SK-N-SH treated with all-trans-retinoic acid at 6 μM for 48 hours (cell line): ENCODE measurements around the gene ANKMY2.
A peak's percentile ranks its signal among the peaks of the same experiment; 100 is the strongest.

ENCODE experiments used
- ATAC-seq: fragments of 200-7000 bp; cut with Tn5 transposase; 3 replicates; pipeline ENCODE4 v1.9.1; 2020; ENCODE audit warnings: mild to moderate bottlenecking, moderate library complexity
- ARNTL ChIP-seq: fragments of 450-650 bp; formaldehyde crosslinking; IDR thresholded peaks from 2 replicates; pipeline ENCODE4 v1.5.0; 2020; ENCODE audit warnings: low read depth, mild to moderate bottlenecking, moderate library complexity, borderline replicate concordance
- BACH2 ChIP-seq: fragments of 250-450 bp; sonication (Bioruptor Pico); IDR thresholded peaks from 2 replicates; pipeline ENCODE4 v1.9.0; 2021; ENCODE audit warnings: mild to moderate bottlenecking, borderline replicate concordance
- CSDC2 ChIP-seq: fragments of 250-450 bp; sonication (Bioruptor Pico); IDR thresholded peaks from 2 replicates; pipeline ENCODE4 v1.5.0; 2020; ENCODE audit warnings: mild to moderate bottlenecking, moderate library complexity
- CSRNP3 ChIP-seq: fragments of 250-450 bp; sonication (Bioruptor Pico); IDR thresholded peaks from 2 replicates; pipeline ENCODE4 v1.5.1; 2021; ENCODE audit warnings: mild to moderate bottlenecking, moderate library complexity
- ESRRG ChIP-seq: fragments of 250-450 bp; sonication (Bioruptor Pico); IDR thresholded peaks from 2 replicates; pipeline ENCODE4 v1.6.1; 2021; ENCODE audit warnings: mild to moderate bottlenecking
- GLIS3 ChIP-seq: fragments of 250-450 bp; sonication (Bioruptor Pico); IDR thresholded peaks from 2 replicates; pipeline ENCODE4 v1.5.0; 2020; ENCODE audit warnings: mild to moderate bottlenecking, moderate library complexity
- ISL1 ChIP-seq: fragments of 250-450 bp; sonication (Bioruptor Pico); IDR thresholded peaks from 2 replicates; pipeline ENCODE4 v2.1.2; 2022; ENCODE audit warnings: mild to moderate bottlenecking, moderate library complexity
- OSR1 ChIP-seq: fragments of 250-450 bp; sonication (Bioruptor Pico); IDR thresholded peaks from 2 replicates; pipeline ENCODE4 v1.8.0; 2022; ENCODE audit warnings: moderate library complexity, mild to moderate bottlenecking, inconsistent platforms
- PPARA ChIP-seq: fragments of 250-450 bp; sonication (Bioruptor Pico); IDR thresholded peaks from 2 replicates; pipeline ENCODE4 v1.5.0; 2020; ENCODE audit warnings: mild to moderate bottlenecking, borderline replicate concordance
- RARB ChIP-seq: fragments of 250-450 bp; sonication (Bioruptor Pico); IDR thresholded peaks from 2 replicates; pipeline ENCODE4 v1.8.0; 2021; ENCODE audit warnings: mild to moderate bottlenecking, moderate library complexity
- SNAI2 ChIP-seq: fragments of 250-450 bp; sonication (Bioruptor Pico); IDR thresholded peaks from 2 replicates; pipeline ENCODE4 v1.5.0; 2020; ENCODE audit warnings: mild to moderate bottlenecking, moderate library complexity
- TCF4 ChIP-seq: fragments of 250-450 bp; sonication (Bioruptor Pico); IDR thresholded peaks from 2 replicates; pipeline ENCODE4 v1.8.0; 2021; ENCODE audit warnings: mild to moderate bottlenecking, moderate library complexity, borderline replicate concordance
- ZC3H10 ChIP-seq: fragments of 250-450 bp; sonication (Bioruptor Pico); IDR thresholded peaks from 2 replicates; pipeline ENCODE4 v1.5.1; 2021; ENCODE audit warnings: mild to moderate bottlenecking, moderate library complexity
- ZFP3 ChIP-seq: fragments of 250-450 bp; sonication (Bioruptor Pico); IDR thresholded peaks from 2 replicates; pipeline ENCODE4 v1.5.0; 2020; ENCODE audit warnings: mild to moderate bottlenecking, moderate library complexity
- ZFP30 ChIP-seq: fragments of 450-650 bp; formaldehyde crosslinking; IDR thresholded peaks from 2 replicates; pipeline ENCODE4 v1.5.0; 2022; ENCODE audit warnings: mild to moderate bottlenecking, moderate library complexity
- ZNF565 ChIP-seq: fragments of 450-650 bp; formaldehyde crosslinking; conservative IDR thresholded peaks from 2 replicates; pipeline ENCODE4 v1.5.0; 2020; ENCODE audit warnings: low read depth, mild to moderate bottlenecking, moderate library complexity
- ZNF8 ChIP-seq: fragments of 450-650 bp; formaldehyde crosslinking; IDR thresholded peaks from 2 replicates; pipeline ENCODE4 v1.5.0; 2020; ENCODE audit warnings: mild to moderate bottlenecking, moderate library complexity
- TF ChIP-seq, protein P1 (sequence below): fragments of 250-450 bp; sonication (Bioruptor Pico); IDR thresholded peaks from 2 replicates; pipeline ENCODE4 v1.8.0; 2021; ENCODE audit warnings: low read depth, mild to moderate bottlenecking, moderate library complexity, borderline replicate concordance
- TF ChIP-seq, protein P2 (sequence below): fragments of 250-450 bp; sonication (Bioruptor Pico); IDR thresholded peaks from 2 replicates; pipeline ENCODE4 v1.5.0; 2020; ENCODE audit warnings: mild to moderate bottlenecking, moderate library complexity
- TF ChIP-seq, protein P3 (sequence below): fragments of 250-450 bp; sonication (Bioruptor Pico); IDR thresholded peaks from 2 replicates; pipeline ENCODE4 v1.8.0; 2020; ENCODE audit warnings: mild to moderate bottlenecking, moderate library complexity, borderline replicate concordance
- TF ChIP-seq, protein P4 (sequence below): fragments of 250-450 bp; sonication (Bioruptor Pico); IDR thresholded peaks from 2 replicates; pipeline ENCODE4 v1.5.1; 2020; ENCODE audit warnings: low read depth, mild to moderate bottlenecking, moderate library complexity

Gene ANKMY2

GRCh38 chr7:16657656-16658279 lies 12.2 kb upstream of the ANKMY2 start:
- TF ChIP-seq, protein P1, sequence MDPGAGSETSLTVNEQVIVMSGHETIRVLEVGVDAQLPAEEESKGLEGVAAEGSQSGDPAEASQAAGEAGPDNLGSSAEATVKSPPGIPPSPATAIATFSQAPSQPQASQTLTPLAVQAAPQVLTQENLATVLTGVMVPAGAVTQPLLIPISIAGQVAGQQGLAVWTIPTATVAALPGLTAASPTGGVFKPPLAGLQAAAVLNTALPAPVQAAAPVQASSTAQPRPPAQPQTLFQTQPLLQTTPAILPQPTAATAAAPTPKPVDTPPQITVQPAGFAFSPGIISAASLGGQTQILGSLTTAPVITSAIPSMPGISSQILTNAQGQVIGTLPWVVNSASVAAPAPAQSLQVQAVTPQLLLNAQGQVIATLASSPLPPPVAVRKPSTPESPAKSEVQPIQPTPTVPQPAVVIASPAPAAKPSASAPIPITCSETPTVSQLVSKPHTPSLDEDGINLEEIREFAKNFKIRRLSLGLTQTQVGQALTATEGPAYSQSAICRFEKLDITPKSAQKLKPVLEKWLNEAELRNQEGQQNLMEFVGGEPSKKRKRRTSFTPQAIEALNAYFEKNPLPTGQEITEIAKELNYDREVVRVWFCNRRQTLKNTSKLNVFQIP = no peak
- TF ChIP-seq TCF4 (CRISPR knock-in tag) (no peak), RARB (CRISPR knock-in tag) (no peak), ZFP30 (CRISPR knock-in tag) (no peak), ZC3H10 (CRISPR knock-in tag) (no peak), PPARA (CRISPR knock-in tag) (no peak), SNAI2 (peak; percentile 59; the same call in 1 of the 2 replicates), ZNF565 (CRISPR knock-in tag) (no peak), ZFP3 (CRISPR knock-in tag) (peak; percentile 63), ISL1 (peak; percentile 67; the same call in 1 of the 2 replicates)
- TF ChIP-seq, protein P2, sequence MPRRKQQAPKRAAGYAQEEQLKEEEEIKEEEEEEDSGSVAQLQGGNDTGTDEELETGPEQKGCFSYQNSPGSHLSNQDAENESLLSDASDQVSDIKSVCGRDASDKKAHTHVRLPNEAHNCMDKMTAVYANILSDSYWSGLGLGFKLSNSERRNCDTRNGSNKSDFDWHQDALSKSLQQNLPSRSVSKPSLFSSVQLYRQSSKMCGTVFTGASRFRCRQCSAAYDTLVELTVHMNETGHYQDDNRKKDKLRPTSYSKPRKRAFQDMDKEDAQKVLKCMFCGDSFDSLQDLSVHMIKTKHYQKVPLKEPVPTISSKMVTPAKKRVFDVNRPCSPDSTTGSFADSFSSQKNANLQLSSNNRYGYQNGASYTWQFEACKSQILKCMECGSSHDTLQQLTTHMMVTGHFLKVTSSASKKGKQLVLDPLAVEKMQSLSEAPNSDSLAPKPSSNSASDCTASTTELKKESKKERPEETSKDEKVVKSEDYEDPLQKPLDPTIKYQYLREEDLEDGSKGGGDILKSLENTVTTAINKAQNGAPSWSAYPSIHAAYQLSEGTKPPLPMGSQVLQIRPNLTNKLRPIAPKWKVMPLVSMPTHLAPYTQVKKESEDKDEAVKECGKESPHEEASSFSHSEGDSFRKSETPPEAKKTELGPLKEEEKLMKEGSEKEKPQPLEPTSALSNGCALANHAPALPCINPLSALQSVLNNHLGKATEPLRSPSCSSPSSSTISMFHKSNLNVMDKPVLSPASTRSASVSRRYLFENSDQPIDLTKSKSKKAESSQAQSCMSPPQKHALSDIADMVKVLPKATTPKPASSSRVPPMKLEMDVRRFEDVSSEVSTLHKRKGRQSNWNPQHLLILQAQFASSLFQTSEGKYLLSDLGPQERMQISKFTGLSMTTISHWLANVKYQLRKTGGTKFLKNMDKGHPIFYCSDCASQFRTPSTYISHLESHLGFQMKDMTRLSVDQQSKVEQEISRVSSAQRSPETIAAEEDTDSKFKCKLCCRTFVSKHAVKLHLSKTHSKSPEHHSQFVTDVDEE (CRISPR knock-in tag) = no peak
- TF ChIP-seq, protein P3, sequence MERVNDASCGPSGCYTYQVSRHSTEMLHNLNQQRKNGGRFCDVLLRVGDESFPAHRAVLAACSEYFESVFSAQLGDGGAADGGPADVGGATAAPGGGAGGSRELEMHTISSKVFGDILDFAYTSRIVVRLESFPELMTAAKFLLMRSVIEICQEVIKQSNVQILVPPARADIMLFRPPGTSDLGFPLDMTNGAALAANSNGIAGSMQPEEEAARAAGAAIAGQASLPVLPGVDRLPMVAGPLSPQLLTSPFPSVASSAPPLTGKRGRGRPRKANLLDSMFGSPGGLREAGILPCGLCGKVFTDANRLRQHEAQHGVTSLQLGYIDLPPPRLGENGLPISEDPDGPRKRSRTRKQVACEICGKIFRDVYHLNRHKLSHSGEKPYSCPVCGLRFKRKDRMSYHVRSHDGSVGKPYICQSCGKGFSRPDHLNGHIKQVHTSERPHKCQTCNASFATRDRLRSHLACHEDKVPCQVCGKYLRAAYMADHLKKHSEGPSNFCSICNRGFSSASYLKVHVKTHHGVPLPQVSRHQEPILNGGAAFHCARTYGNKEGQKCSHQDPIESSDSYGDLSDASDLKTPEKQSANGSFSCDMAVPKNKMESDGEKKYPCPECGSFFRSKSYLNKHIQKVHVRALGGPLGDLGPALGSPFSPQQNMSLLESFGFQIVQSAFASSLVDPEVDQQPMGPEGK (CRISPR knock-in tag) = no peak
- TF ChIP-seq, all 23 proteins: peak for 3
- peak; percentile 75 for ATAC-seq

DNA sequence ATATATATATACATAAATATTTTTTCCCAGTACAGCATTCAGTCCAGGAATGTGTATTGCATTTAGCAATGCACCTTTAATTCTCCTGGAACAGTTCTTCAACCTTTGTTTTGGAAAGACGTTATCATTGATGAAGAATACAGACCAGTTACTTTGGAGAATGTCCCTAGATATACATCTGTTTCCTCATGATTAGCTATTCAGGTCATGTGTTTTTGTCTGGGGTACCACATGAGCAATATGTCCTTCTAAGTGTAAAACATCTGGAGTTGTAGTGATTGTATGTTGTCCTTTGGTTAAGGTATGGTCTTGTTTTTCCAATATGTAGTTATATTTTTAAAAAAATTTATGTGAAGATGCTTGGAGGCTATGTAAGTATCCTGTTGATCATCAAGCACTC lies 10.6 kb upstream of the ANKMY2 start:
- ATAC-seq = no peak
- TF ChIP-seq ISL1 (no peak), ZFP3 (CRISPR knock-in tag) (no peak), BACH2 (CRISPR knock-in tag) (no peak), ESRRG (CRISPR knock-in tag) (no peak), GLIS3 (CRISPR knock-in tag) (no peak), ZC3H10 (CRISPR knock-in tag) (no peak), ZNF8 (no peak)
- TF ChIP-seq, protein P1 = no peak

GRCh38 chr7:16655394-16655793 lies 9.8 kb upstream of the ANKMY2 start:
- no peak for ATAC-seq
- TF ChIP-seq TCF4 (CRISPR knock-in tag) (no peak), ZNF8 (no peak), GLIS3 (CRISPR knock-in tag) (no peak), CSDC2 (CRISPR knock-in tag) (no peak), OSR1 (CRISPR knock-in tag) (no peak), CSRNP3 (CRISPR knock-in tag) (no peak), PPARA (CRISPR knock-in tag) (no peak), ZC3H10 (CRISPR knock-in tag) (no peak), ARNTL (CRISPR knock-in tag) (no peak), ISL1 (no peak), BACH2 (CRISPR knock-in tag) (no peak)
- TF ChIP-seq, protein P3 (CRISPR knock-in tag) = no peak
- TF ChIP-seq, protein P4, sequence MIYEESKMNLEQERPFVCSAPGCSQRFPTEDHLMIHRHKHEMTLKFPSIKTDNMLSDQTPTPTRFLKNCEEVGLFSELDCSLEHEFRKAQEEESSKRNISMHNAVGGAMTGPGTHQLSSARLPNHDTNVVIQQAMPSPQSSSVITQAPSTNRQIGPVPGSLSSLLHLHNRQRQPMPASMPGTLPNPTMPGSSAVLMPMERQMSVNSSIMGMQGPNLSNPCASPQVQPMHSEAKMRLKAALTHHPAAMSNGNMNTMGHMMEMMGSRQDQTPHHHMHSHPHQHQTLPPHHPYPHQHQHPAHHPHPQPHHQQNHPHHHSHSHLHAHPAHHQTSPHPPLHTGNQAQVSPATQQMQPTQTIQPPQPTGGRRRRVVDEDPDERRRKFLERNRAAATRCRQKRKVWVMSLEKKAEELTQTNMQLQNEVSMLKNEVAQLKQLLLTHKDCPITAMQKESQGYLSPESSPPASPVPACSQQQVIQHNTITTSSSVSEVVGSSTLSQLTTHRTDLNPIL (CRISPR knock-in tag) = no peak
- TF ChIP-seq, protein P2 (CRISPR knock-in tag) = no peak
